Esophagus muscularis mucosa (tissue), 4 donors: ENCODE results near the gene UNC119B. TPM values are rescaled to one million over a fixed set of nuclear protein-coding genes. Genes with fewer than 3 reads are reported as not detected.

ENCODE experiments used
- DNase-seq: peaks from one replicate; pipeline ENCODE4 v3.0.0-alpha.2; 2017; ENCODE audit errors: extremely low spot score
- H3K27ac ChIP-seq, 4 donors: fragments of 200-600 bp; sonication (generic); replicated peaks in 1 of 4; 1 replicate in 3 of 4; 2 replicates in 1 of 4; pipeline ENCODE4 v1.5.1; 2016 to 2019; ENCODE audit warnings: mild to moderate bottlenecking in 1 of 4
- H3K27me3 ChIP-seq, 4 donors: fragments of 200-600 bp; sonication (generic); one replicate each; pipeline versions ENCODE4 v1.5.1 to v1.6.0; 2016 to 2019
- H3K36me3 ChIP-seq, 4 donors: fragments of 200-600 bp; sonication (generic); one replicate each; pipeline ENCODE4 v1.5.1; 2016 to 2019
- H3K4me1 ChIP-seq, 4 donors: fragments of 200-600 bp; sonication (generic); one replicate each; pipeline ENCODE4 v1.5.1; 2016 to 2019
- H3K4me3 ChIP-seq, 4 donors: fragments of 200-600 bp; sonication (generic); 1 replicate in 2 of 4; 2 replicates in 2 of 4; pipeline ENCODE4 v1.5.1; 2016 to 2019; ENCODE audit warnings: mild to moderate bottlenecking in 4 of 4, moderate library complexity in 1 of 4
- H3K9me3 ChIP-seq, 4 donors: fragments of 200-600 bp; sonication (generic); 1 replicate in 3 of 4; 2 replicates in 1 of 4; pipeline ENCODE4 v1.5.1; 2016 to 2019
- CTCF ChIP-seq, 3 experiments: fragments of 200-600 bp in 2 of 3; fragments of 450-650 bp in 1 of 3; sonication (generic) in 2 of 3; IDR thresholded peaks; one replicate each; pipeline ENCODE4 v1.5.1; 2017 to 2019; ENCODE audit warnings: antibody characterized with exemption in 3 of 3, mild to moderate bottlenecking in 2 of 3, moderate library complexity in 1 of 3
- EP300 ChIP-seq: sonication (generic); formaldehyde crosslinking; IDR thresholded peaks from one replicate; pipeline ENCODE4 v1.6.1; 2017; ENCODE audit warnings: antibody characterized with exemption
- POLR2A ChIP-seq: fragments of 450-650 bp; IDR thresholded peaks from one replicate; pipeline ENCODE4 v1.6.1; 2017; ENCODE audit warnings: antibody characterized with exemption, moderate library complexity, mild to moderate bottlenecking, low read depth
- POLR2AphosphoS5 ChIP-seq, 2 donors: sonication (generic); formaldehyde crosslinking; IDR thresholded peaks; one replicate each; pipeline ENCODE4 v1.6.1; 2017; ENCODE audit warnings: antibody characterized with exemption in 2 of 2
- WGBS: methylation state at CpG from one replicate; pipeline ENCODE4 v1.1.5; 2018; 5-methylcytosine and 5-hydroxymethylcytosine counted together
- intact Hi-C: fragments of 100-400 bp; cut with DNase I; formaldehyde crosslinking; loops from one replicate; pipeline ENCODE4 v1.15.1; 2023
- total RNA-seq, 4 donors: library from RNA; depleted of rRNA; stranded (reverse); fragments of >200 nt; gene quantifications; one replicate each; pipeline versions ENCODE4 v1.1.0 to v1.2.1, GENCODE V29; 2016

UNC119B gene
- total RNA-seq, 4 donors from 2014 or later: 20.0 to 30.8 (median 28.5) TPM

GRCh38 chr12:120771097-120771496, 60.8 kb downstream of the UNC119B start:
- 86% methylated on average over 11 of the region's 11 CpGs for WGBS
- Histone ChIP-seq H3K9me3 (no peaks in the 10 kb centered on the region), H3K36me3 (peaks cover 25 to 74% (median 32%) of the 10 kb centered on the region in 4 donors), H3K4me1 (peaks cover 0 to 15% (median 5%) of the 10 kb centered on the region in 4 donors), H3K27ac (no peak overlapping the region), H3K4me3 (no peak overlapping the region), H3K27me3 (no peaks in the 10 kb centered on the region)
- TF ChIP-seq EP300 (no peak), POLR2A (no peak), POLR2AphosphoS5 (IDR thresholded peaks at IDR 0.05) (no peak), CTCF (IDR thresholded peaks at IDR 0.05) (no peak)
- intact Hi-C loops: no loop called here
- no peak for DNase-seq

Other genes starting within 250 kb of the UNC119B start
- gene SRSF9, start 240.7 kb upstream of the UNC119B start, total RNA-seq: 10 to 100 TPM; 52.7 to 60.2 (median 54.7) TPM
- gene DYNLL1, start 214.3 kb upstream of the UNC119B start, total RNA-seq: 100 to 1,000 TPM; 229 to 289 (median 269) TPM
- gene COQ5, start 181.3 kb upstream of the UNC119B start, total RNA-seq: 10 to 100 TPM; 12.1 to 25.3 (median 21.4) TPM
- 100 to 1,000 TPM; 160 to 296 (median 175) TPM for gene RNF10, start 176.1 kb upstream of the UNC119B start, total RNA-seq
- 10 to 100 TPM; 20.7 to 36.1 (median 23.1) TPM for gene POP5, start 129.1 kb upstream of the UNC119B start, total RNA-seq
- gene CABP1, start 69.8 kb upstream of the UNC119B start, total RNA-seq: 1 to 10 TPM in 3 of 4 donors, not detected in 1; 1.8 to 2.5 (median 2.5) TPM
- gene MLEC, start 23.3 kb upstream of the UNC119B start, total RNA-seq: 10 to 100 TPM; 37.8 to 55.5 (median 46.3) TPM
- gene ACADS, start 15.4 kb downstream of the UNC119B start, total RNA-seq: 10 to 100 TPM; 31.6 to 64.2 (median 46.0) TPM
- gene SPPL3, start 193.9 kb downstream of the UNC119B start, total RNA-seq: 10 to 100 TPM; 18.4 to 32.1 (median 21.8) TPM